IMR-90 (cell line): ENCODE results near the gene EPB41L4A. TPM values are rescaled to one million over a fixed set of nuclear protein-coding genes. Genes with fewer than 3 reads are reported as not detected.

Experiments used
- ATAC-seq: fragments of 200-7000 bp; cut with Tn5 transposase; 2 replicates; pipeline ENCODE4 v1.9.1; 2020; ENCODE audit warnings: low read depth, mild to moderate bottlenecking, moderate library complexity
- BruUV-seq: library from RNA; stranded (reverse); fragments of 400-500 nt; replicated peaks from 2 replicates; lab custom pipeline; 2021; lab: Mats Ljungman, UMichigan
- CTCF ChIA-PET: fragments of 300-600 bp; formaldehyde crosslinking; extraction: SDS; loops from one replicate; lab custom pipeline; 2021; ENCODE audit warnings: antibody characterized with exemption; lab: Yijun Ruan, JAX
- POLR2A ChIA-PET: fragments of 300-600 bp; sonication (Branson Sonifier 250); formaldehyde crosslinking; loops from one replicate; lab custom pipeline; 2022; ENCODE audit warnings: antibody characterized with exemption; ENCODE audit not compliant: unreplicated experiment; lab: Charles Lee
- DNase-seq: peaks from one replicate; pipeline ENCODE4 v3.0.0; 2013
- H2AFZ ChIP-seq: replicated peaks from 2 replicates; pipeline ENCODE3; 2013; ENCODE audit warnings: low read length, mild to moderate bottlenecking; ENCODE audit not compliant: poor library complexity
- H2AK5ac ChIP-seq: 2 replicates; pipeline ENCODE4 v1.6.1; 2013; ENCODE audit warnings: low read depth, low read length, inconsistent platforms
- H2AK9ac ChIP-seq: replicated peaks from 2 replicates; pipeline ENCODE3; 2013; ENCODE audit warnings: mild to moderate bottlenecking, low read depth, low read length, moderate library complexity; ENCODE audit not compliant: poor library complexity
- H2BK120ac ChIP-seq: 2 replicates; pipeline ENCODE4 v1.6.1; 2013; ENCODE audit warnings: low read depth, low read length, inconsistent platforms
- H2BK15ac ChIP-seq: 3 replicates; pipeline ENCODE4 v1.6.1; 2013; ENCODE audit warnings: low read depth, low read length, inconsistent platforms
- H2BK20ac ChIP-seq: 2 replicates; pipeline ENCODE4 v1.6.1; 2013; ENCODE audit warnings: low read depth, mild to moderate bottlenecking, inconsistent platforms, low read length, moderate library complexity
- H2BK5ac ChIP-seq: 2 replicates; pipeline ENCODE4 v1.6.1; 2013; ENCODE audit warnings: mild to moderate bottlenecking, low read depth, low read length, inconsistent platforms; ENCODE audit not compliant: poor library complexity, severe bottlenecking
- H3K14ac ChIP-seq: replicated peaks from 2 replicates; pipeline ENCODE4 v1.6.1; 2013; ENCODE audit warnings: low read depth, low read length, inconsistent platforms
- H3K18ac ChIP-seq: 2 replicates; pipeline ENCODE4 v1.6.1; 2013; ENCODE audit warnings: low read depth, low read length, control low read depth
- H3K23ac ChIP-seq: 2 replicates; pipeline ENCODE4 v1.6.1; 2013; ENCODE audit warnings: low read depth, low read length, inconsistent platforms
- H3K27ac ChIP-seq: 2 replicates; pipeline ENCODE4 v1.5.1; 2013; ENCODE audit warnings: mild to moderate bottlenecking, control low read depth, low read length; ENCODE audit not compliant: insufficient read depth
- H3K27me3 ChIP-seq: 2 replicates; pipeline ENCODE4 v1.6.1; 2013; ENCODE audit warnings: low read length; ENCODE audit not compliant: control insufficient read depth, insufficient read depth
- H3K36me3 ChIP-seq: 2 replicates; pipeline ENCODE4 v1.6.1; 2013; ENCODE audit warnings: low read length, mixed read lengths; ENCODE audit not compliant: control insufficient read depth, insufficient read depth
- H3K4ac ChIP-seq: 2 replicates; pipeline ENCODE4 v1.6.1; 2013; ENCODE audit warnings: low read depth, low read length, inconsistent platforms
- H3K4me1 ChIP-seq: 2 replicates; pipeline ENCODE4 v1.6.1; 2013; ENCODE audit warnings: low read length, mixed read lengths; ENCODE audit not compliant: control insufficient read depth, insufficient read depth
- H3K4me2 ChIP-seq: 2 replicates; pipeline ENCODE4 v1.6.1; 2013; ENCODE audit warnings: low read depth, mild to moderate bottlenecking, control low read depth, low read length, moderate library complexity
- H3K4me3 ChIP-seq: 2 replicates; pipeline ENCODE4 v1.5.1; 2013; ENCODE audit warnings: low read depth, mild to moderate bottlenecking, control low read depth, low read length, moderate library complexity; ENCODE audit not compliant: insufficient read depth
- H3K56ac ChIP-seq: 2 replicates; pipeline ENCODE4 v1.6.1; 2013; ENCODE audit warnings: low read length, inconsistent platforms; ENCODE audit not compliant: insufficient read depth; ENCODE audit errors: extremely low read depth
- H3K79me1 ChIP-seq, 2 experiments: 2 replicates each; pipeline ENCODE4 v1.6.1; 2013; ENCODE audit warnings: low read length in 2 of 2, inconsistent platforms in 1 of 2, low read depth in 1 of 2
- H3K9ac ChIP-seq: 2 replicates; pipeline ENCODE4 v1.6.1; 2013; ENCODE audit warnings: low read depth, low read length, control low read depth
- H3K9me1 ChIP-seq: 2 replicates; pipeline ENCODE4 v1.6.1; 2013; ENCODE audit warnings: low read length, inconsistent platforms; ENCODE audit not compliant: insufficient read depth
- H3K9me3 ChIP-seq: 2 replicates; pipeline ENCODE4 v1.6.1; 2013; ENCODE audit warnings: low read length; ENCODE audit not compliant: control insufficient read depth, insufficient read depth
- H4K20me1 ChIP-seq: 2 replicates; pipeline ENCODE4 v1.6.1; 2013; ENCODE audit warnings: low read length, inconsistent platforms; ENCODE audit not compliant: insufficient read depth
- H4K5ac ChIP-seq: 2 replicates; pipeline ENCODE4 v1.6.1; 2013; ENCODE audit warnings: mild to moderate bottlenecking, low read depth, low read length, control low read depth
- H4K8ac ChIP-seq, 2 experiments: 2 replicates each; pipeline ENCODE4 v1.6.1; 2013; ENCODE audit warnings: low read depth in 2 of 2, low read length in 2 of 2, control low read depth in 1 of 2, inconsistent platforms in 1 of 2
- H4K91ac ChIP-seq: 2 replicates; pipeline ENCODE4 v1.6.1; 2013; ENCODE audit warnings: low read depth, low read length, inconsistent platforms; ENCODE audit not compliant: insufficient read depth
- CEBPB ChIP-seq: IDR thresholded peaks from 2 replicates; pipeline ENCODE4 v1.6.1; 2012; ENCODE audit warnings: low read depth, low read length, improper control_type of control experiment
- MAFK ChIP-seq: IDR thresholded peaks from 2 replicates; pipeline ENCODE4 v1.6.1; 2012; ENCODE audit warnings: low read depth, low read length, improper control_type of control experiment
- MAZ ChIP-seq: IDR thresholded peaks from 2 replicates; pipeline ENCODE4 v1.6.1; 2012; ENCODE audit warnings: low read depth, mild to moderate bottlenecking, low read length, improper control_type of control experiment, moderate library complexity, borderline replicate concordance
- MXI1 ChIP-seq: IDR thresholded peaks from 2 replicates; pipeline ENCODE4 v1.6.1; 2012; ENCODE audit warnings: low read depth, mild to moderate bottlenecking, low read length, moderate library complexity, borderline replicate concordance
- NFE2L2 ChIP-seq: fragments of 150-350 bp; IDR thresholded peaks from 2 replicates; pipeline ENCODE4 v1.6.1; 2016; ENCODE audit warnings: low read depth, mild to moderate bottlenecking, low read length
- POLR2A ChIP-seq: IDR thresholded peaks from 2 replicates; pipeline ENCODE4 v1.6.1; 2012; ENCODE audit warnings: mild to moderate bottlenecking, low read depth, low read length
- RFX5 ChIP-seq: IDR thresholded peaks from 2 replicates; pipeline ENCODE4 v1.8.0; 2012; ENCODE audit warnings: low read depth, mild to moderate bottlenecking, low read length, moderate library complexity
- SMC3 ChIP-seq: fragments of 150-350 bp; IDR thresholded peaks from 2 replicates; pipeline ENCODE4 v1.6.1; 2016; ENCODE audit warnings: low read depth, mild to moderate bottlenecking, antibody characterized with exemption, low read length, moderate library complexity
- WGBS, 2 experiments: methylation state at CpG; one replicate each; pipeline versions ENCODE4 v1.1.5 to v1.1.7; 2013; ENCODE audit warnings: missing lambda C conversion rate in 2 of 2; ENCODE audit not compliant: insufficient read length in 1 of 2; ENCODE audit errors: extremely low coverage in 2 of 2; 5-methylcytosine and 5-hydroxymethylcytosine counted together
- dilution Hi-C: fragments of 300-500 bp; cut with HindIII; formaldehyde crosslinking; loops from one replicate; pipeline ENCODE4 v1.14.3; 2018; ENCODE audit warnings: low sequenced_read_pairs; ENCODE audit not compliant: unreplicated experiment
- in situ Hi-C: fragments of 300-500 bp; cut with MboI; formaldehyde crosslinking; loops from 3 replicates; pipeline ENCODE4 v1.14.3; 2019; ENCODE audit warnings: low sequenced_read_pairs, inconsistent platforms, mixed read lengths
- intact Hi-C: fragments of 100-400 bp; cut with micrococcal nuclease; formaldehyde crosslinking; loops from 2 replicates; pipeline ENCODE4 v1.10.0; 2022
- polyA plus RNA-seq, 3 experiments: library from polyadenylated mRNA; depleted of rRNA; stranded (reverse); fragments of >200 nt; gene quantifications; 2 replicates each; pipeline ENCODE4 v1.2.3, GENCODE V29; 2012; ENCODE audit warnings: low replicate concordance in 1 of 3
- total RNA-seq: library from RNA; depleted of rRNA; stranded (reverse); fragments of >200 nt; gene quantifications from 2 replicates; pipeline ENCODE4 v1.2.3, GENCODE V29; 2012
- TF ChIP-seq, protein P1 (sequence below): conservative IDR thresholded peaks from 2 replicates; pipeline ENCODE4 v1.5.1; 2012; ENCODE audit warnings: mild to moderate bottlenecking, low read depth, low read length, improper control_type of control experiment
- TF ChIP-seq, protein P2 (sequence below): fragments of 150-350 bp; IDR thresholded peaks from 2 replicates; pipeline ENCODE4 v1.6.1; 2016; ENCODE audit warnings: low read depth, mild to moderate bottlenecking, low read length, moderate library complexity, borderline replicate concordance
- TF ChIP-seq, protein P3 (sequence below): fragments of 150-350 bp; IDR thresholded peaks from 2 replicates; pipeline ENCODE4 v1.6.1; 2017; ENCODE audit warnings: mild to moderate bottlenecking, antibody characterized with exemption, low read length, low read depth

The EPB41L4A gene
- total and polyA plus RNA-seq, 2 of the 4 experiments (the other 2 are of a cell fraction), result under 0.01 to 0.02 TPM

DNA sequence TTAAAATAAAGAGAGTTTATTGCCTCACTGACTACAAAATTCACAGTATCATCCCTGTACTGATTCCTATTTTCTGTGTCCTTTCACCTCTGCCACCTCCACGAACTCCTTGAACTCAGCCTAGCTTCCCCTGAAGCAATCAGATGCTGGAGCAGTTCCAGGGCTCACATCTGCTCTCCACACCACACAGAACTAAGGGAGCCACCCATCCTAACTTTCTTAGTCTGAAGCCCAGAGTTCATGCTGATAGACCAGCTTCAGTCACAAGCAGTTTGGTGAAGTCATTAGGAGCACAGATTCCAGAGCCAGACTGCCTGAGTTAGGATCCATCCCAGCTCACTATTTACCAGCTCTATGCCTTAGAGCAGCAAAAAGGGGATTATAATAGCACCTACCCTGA, 15.6 kb upstream of the EPB41L4A start:
- H2BK15ac ChIP-seq, result no peak overlapping the region
- H4K20me1 ChIP-seq, result no peaks in the 10 kb centered on the region
- H3K79me1 ChIP-seq, result no peaks in the 10 kb centered on the region
- no peak overlapping the region for H3K14ac ChIP-seq
- WGBS, 2 experiments, result 0% methylated on average over 1 of the region's 1 CpG; no CpG with 5 or more reads in 1 of the 2 experiments
- H3K56ac ChIP-seq, result no peak overlapping the region
- ATAC-seq (no peak), DNase-seq (no peak)
- BruUV-seq, result no TSS peak
- H2BK20ac ChIP-seq, result no peak overlapping the region
- dilution Hi-C loops (no loop called here), intact Hi-C loops (no loop called here), in situ Hi-C loops (no loop called here)
- no peak overlapping the region for H4K8ac ChIP-seq
- no peaks in the 10 kb centered on the region for H3K4me1 ChIP-seq
- TF ChIP-seq NFE2L2 (no peak), MAFK (no peak), RFX5 (no peak), POLR2A (no peak), SMC3 (no peak), MXI1 (no peak), MAZ (no peak), CEBPB (no peak)
- TF ChIP-seq, protein P1, sequence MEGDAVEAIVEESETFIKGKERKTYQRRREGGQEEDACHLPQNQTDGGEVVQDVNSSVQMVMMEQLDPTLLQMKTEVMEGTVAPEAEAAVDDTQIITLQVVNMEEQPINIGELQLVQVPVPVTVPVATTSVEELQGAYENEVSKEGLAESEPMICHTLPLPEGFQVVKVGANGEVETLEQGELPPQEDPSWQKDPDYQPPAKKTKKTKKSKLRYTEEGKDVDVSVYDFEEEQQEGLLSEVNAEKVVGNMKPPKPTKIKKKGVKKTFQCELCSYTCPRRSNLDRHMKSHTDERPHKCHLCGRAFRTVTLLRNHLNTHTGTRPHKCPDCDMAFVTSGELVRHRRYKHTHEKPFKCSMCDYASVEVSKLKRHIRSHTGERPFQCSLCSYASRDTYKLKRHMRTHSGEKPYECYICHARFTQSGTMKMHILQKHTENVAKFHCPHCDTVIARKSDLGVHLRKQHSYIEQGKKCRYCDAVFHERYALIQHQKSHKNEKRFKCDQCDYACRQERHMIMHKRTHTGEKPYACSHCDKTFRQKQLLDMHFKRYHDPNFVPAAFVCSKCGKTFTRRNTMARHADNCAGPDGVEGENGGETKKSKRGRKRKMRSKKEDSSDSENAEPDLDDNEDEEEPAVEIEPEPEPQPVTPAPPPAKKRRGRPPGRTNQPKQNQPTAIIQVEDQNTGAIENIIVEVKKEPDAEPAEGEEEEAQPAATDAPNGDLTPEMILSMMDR, result no peak
- TF ChIP-seq, protein P2, sequence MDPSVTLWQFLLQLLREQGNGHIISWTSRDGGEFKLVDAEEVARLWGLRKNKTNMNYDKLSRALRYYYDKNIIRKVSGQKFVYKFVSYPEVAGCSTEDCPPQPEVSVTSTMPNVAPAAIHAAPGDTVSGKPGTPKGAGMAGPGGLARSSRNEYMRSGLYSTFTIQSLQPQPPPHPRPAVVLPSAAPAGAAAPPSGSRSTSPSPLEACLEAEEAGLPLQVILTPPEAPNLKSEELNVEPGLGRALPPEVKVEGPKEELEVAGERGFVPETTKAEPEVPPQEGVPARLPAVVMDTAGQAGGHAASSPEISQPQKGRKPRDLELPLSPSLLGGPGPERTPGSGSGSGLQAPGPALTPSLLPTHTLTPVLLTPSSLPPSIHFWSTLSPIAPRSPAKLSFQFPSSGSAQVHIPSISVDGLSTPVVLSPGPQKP, result no peak
- TF ChIP-seq, protein P3, sequence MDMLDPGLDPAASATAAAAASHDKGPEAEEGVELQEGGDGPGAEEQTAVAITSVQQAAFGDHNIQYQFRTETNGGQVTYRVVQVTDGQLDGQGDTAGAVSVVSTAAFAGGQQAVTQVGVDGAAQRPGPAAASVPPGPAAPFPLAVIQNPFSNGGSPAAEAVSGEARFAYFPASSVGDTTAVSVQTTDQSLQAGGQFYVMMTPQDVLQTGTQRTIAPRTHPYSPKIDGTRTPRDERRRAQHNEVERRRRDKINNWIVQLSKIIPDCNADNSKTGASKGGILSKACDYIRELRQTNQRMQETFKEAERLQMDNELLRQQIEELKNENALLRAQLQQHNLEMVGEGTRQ, result no peak
- no peak overlapping the region for H2AFZ ChIP-seq
- no peak overlapping the region for H2AK5ac ChIP-seq
- no peak overlapping the region for H4K5ac ChIP-seq
- no peak overlapping the region for H3K9ac ChIP-seq
- no peaks in the 10 kb centered on the region for H3K27me3 ChIP-seq
- no peak overlapping the region for H3K4me2 ChIP-seq
- H3K27ac ChIP-seq, result no peak overlapping the region
- no peak overlapping the region for H3K18ac ChIP-seq
- H4K91ac ChIP-seq, result no peak overlapping the region
- no peak overlapping the region for H3K4ac ChIP-seq
- no peaks in the 10 kb centered on the region for H3K9me1 ChIP-seq
- no peak overlapping the region for H2AK9ac ChIP-seq
- H2BK120ac ChIP-seq, result no peak overlapping the region
- no peaks in the 10 kb centered on the region for H3K36me3 ChIP-seq
- ChIA-PET POLR2A (no interaction called here), CTCF (interaction anchor here (1.4 kb wide), 1 partner anchor 14 kb away, joined by 4 read pairs; no protein-coding TSS in a partner anchor)
- no peaks in the 10 kb centered on the region for H3K9me3 ChIP-seq
- H3K4me3 ChIP-seq, result no peak overlapping the region
- no peak overlapping the region for H2BK5ac ChIP-seq
- H3K23ac ChIP-seq, result no peak overlapping the region
